ACC112 (cell line): ENCODE data around the gene JAML.

Experiments used
- H2AFZ ChIP-seq: fragments of 200-600 bp; sonication (generic); one replicate; pipeline ENCODE4 v1.6.0; 2017; ENCODE audit warnings: antibody characterized with exemption, low read length; ENCODE audit not compliant: unreplicated experiment
- H3K27ac ChIP-seq: fragments of 200-600 bp; sonication (generic); 2 replicates; pipeline ENCODE4 v1.5.1; 2014; ENCODE audit warnings: low read depth, mild to moderate bottlenecking, antibody characterized with exemption, low read length, moderate library complexity
- H3K27me3 ChIP-seq: fragments of 200-600 bp; sonication (generic); 2 replicates; pipeline ENCODE4 v1.6.1; 2014; ENCODE audit warnings: mild to moderate bottlenecking, antibody characterized with exemption, low read length, moderate library complexity, mixed read lengths; ENCODE audit not compliant: insufficient read depth
- H3K36me3 ChIP-seq: fragments of 200-600 bp; sonication (generic); 2 replicates; pipeline ENCODE4 v1.6.1; 2016; ENCODE audit warnings: mild to moderate bottlenecking, antibody characterized with exemption, low read length, moderate library complexity, mixed read lengths; ENCODE audit not compliant: insufficient read depth
- H3K4me1 ChIP-seq: fragments of 200-600 bp; sonication (generic); one replicate; pipeline ENCODE4 v1.6.1; 2016; ENCODE audit warnings: low read length, mixed read lengths; ENCODE audit not compliant: insufficient read depth, unreplicated experiment, control insufficient read depth
- H3K4me3 ChIP-seq: fragments of 200-600 bp; sonication (generic); 2 replicates; pipeline ENCODE4 v1.5.1; 2014; ENCODE audit warnings: mild to moderate bottlenecking, low read depth, low read length
- H3K79me2 ChIP-seq: fragments of 200-600 bp; sonication (generic); one replicate; pipeline ENCODE4 v1.6.0; 2016; ENCODE audit warnings: low read length; ENCODE audit not compliant: control insufficient read depth, unreplicated experiment, insufficient read depth

Gene JAML

DNA sequence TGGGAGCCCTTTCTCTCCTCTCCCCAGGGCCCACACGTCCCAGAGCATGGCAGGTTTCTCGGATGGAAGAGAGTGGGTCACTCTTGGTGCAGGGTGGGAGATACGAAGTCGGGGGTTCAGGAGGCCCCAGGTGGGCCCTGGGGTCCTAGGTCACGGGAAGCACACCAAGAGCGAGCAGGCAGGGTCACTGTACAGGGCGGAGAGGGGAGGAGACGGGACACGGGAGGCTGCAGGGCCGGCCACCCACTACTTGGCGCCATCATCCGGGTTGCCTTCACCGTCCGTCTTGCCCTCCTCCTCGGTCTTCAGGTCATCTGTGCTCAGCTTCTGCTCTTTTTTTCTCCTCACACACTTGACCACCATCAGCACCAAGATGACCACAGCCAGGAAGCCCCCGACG is 58.2 kb downstream of the JAML start:
- no peak overlapping the region for H2AFZ ChIP-seq
- H3K4me3 ChIP-seq, result no peak overlapping the region
- no peak overlapping the region for H3K27ac ChIP-seq
- no peaks in the 10 kb centered on the region for H3K36me3 ChIP-seq
- peaks cover 78% of the 10 kb centered on the region for H3K27me3 ChIP-seq
- H3K79me2 ChIP-seq, result no peaks in the 10 kb centered on the region
- H3K4me1 ChIP-seq, result no peaks in the 10 kb centered on the region

DNA sequence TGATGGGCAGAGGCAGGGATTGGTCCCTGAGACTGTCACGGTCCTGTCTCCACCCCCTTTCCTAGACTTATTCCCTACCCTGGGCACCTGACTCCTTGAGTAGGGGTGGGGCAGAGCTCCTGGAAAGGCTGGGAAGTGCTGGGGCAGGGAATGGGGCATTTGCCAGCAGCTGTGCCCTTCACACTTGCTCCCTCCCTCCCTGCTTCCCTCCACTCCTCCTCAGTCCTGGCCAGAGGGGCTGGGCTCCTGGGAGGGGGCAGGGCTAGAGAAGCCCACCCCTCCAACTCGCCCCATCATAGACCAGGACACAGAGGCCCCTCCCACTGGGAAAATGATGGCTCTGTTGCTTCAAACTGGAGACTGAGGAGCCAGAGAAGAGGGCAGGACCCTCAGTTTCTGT is 59.9 kb downstream of the JAML start:
- Histone ChIP-seq H3K4me1 (no peaks in the 10 kb centered on the region), H3K36me3 (no peaks in the 10 kb centered on the region), H3K27me3 (peaks cover 78% of the 10 kb centered on the region), H3K79me2 (no peaks in the 10 kb centered on the region), H2AFZ (no peak overlapping the region), H3K27ac (no peak overlapping the region), H3K4me3 (no peak overlapping the region)

DNA sequence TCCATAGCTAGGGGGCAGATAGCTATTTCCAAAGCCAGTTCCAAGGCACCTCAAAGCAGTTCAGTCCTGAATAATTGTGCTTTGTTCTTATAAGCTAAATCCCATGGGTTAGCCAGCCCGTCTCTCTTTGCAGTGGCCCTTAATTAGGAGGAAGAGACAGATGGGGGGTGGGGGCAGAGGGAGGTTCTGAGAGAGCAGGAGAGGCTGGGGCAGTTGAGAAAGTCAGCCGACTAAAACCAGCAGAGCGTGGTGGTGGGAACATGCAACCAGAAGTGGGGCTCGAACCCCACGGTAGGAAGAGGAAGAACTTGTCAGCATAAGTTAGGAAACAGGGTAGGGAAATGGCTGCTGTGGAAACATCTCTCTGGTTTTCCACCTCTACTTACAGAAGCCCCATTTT is 61.3 kb downstream of the JAML start:
- H3K27me3 ChIP-seq, result peaks cover 78% of the 10 kb centered on the region
- no peaks in the 10 kb centered on the region for H3K4me1 ChIP-seq
- H3K4me3 ChIP-seq, result no peak overlapping the region
- H3K79me2 ChIP-seq, result no peaks in the 10 kb centered on the region
- H3K36me3 ChIP-seq, result no peaks in the 10 kb centered on the region
- H3K27ac ChIP-seq, result no peak overlapping the region
- no peak overlapping the region for H2AFZ ChIP-seq

- Histone ChIP-seq H3K4me1 (no peaks in the 10 kb centered on the region), H3K27ac (no peak overlapping the region), H2AFZ (no peak overlapping the region), H3K36me3 (no peaks in the 10 kb centered on the region), H3K79me2 (no peaks in the 10 kb centered on the region), H3K27me3 (peaks cover 78% of the 10 kb centered on the region), H3K4me3 (no peak overlapping the region)
Measured at GRCh38 chr11:118162846-118163245, 62.0 kb downstream of the JAML start.

- peaks cover 78% of the 10 kb centered on the region for H3K27me3 ChIP-seq
Measured at GRCh38 chr11:118161786-118162185, 63.0 kb downstream of the JAML start.

DNA sequence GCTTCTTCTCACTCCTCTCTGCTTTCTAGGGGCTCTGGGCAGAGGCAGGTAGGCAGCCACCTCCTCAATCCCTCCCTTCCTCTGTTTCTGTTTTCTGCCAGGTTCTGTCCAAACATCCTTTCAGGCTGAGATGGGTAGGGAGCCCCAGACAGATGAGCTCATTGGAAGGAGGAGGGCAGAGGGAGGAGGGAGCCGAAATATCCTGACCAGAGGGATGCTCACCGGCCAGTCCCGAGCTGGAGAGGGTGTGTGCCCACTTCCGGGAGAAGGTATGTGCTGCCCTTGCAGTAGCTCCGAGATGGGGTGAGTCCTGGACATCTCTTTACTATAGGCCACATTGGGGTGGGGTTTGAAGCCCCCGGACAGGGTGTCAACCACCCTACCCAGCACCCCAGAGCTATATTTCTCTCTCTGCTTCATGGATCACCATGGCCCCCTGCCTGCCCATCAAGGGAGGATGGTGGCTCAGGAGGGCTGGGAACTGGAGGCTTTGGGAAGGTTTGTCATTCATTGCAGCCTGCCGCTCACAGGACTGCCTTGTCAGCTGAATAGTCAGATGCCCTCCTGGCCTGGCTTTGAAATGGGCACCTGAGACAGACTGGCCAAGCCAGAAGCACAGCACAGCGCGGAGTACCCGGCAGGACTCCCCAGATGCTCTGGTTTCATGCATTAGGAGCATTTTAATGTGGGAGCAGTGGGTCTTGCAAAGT is 67.5 kb downstream of the JAML start:
- no peaks in the 10 kb centered on the region for H3K36me3 ChIP-seq
- no peaks in the 10 kb centered on the region for H3K79me2 ChIP-seq
- H3K27ac ChIP-seq, result no peak overlapping the region
- H3K4me3 ChIP-seq, result no peak overlapping the region
- no peak overlapping the region for H2AFZ ChIP-seq
- H3K4me1 ChIP-seq, result no peaks in the 10 kb centered on the region
- peaks cover 98% of the 10 kb centered on the region for H3K27me3 ChIP-seq

More at GRCh38 chr11:118161786-118162185, 63.0 kb downstream of the JAML start:
- Histone ChIP-seq H3K36me3 (no peaks in the 10 kb centered on the region), H3K27ac (no peak overlapping the region), H2AFZ (no peak overlapping the region), H3K4me3 (no peak overlapping the region), H3K4me1 (no peaks in the 10 kb centered on the region), H3K79me2 (no peaks in the 10 kb centered on the region)

GRCh38 chr11:118156531-118157185 is 68.2 kb downstream of the JAML start:
- Histone ChIP-seq H3K36me3 (no peaks in the 10 kb centered on the region), H2AFZ (no peak overlapping the region), H3K4me3 (no peak overlapping the region), H3K79me2 (no peaks in the 10 kb centered on the region), H3K27ac (no peak overlapping the region), H3K4me1 (no peaks in the 10 kb centered on the region), H3K27me3 (peaks cover 98% of the 10 kb centered on the region)

GRCh38 chr11:118155776-118156530 is 68.9 kb downstream of the JAML start:
- Histone ChIP-seq H3K36me3 (no peaks in the 10 kb centered on the region), H2AFZ (no peak overlapping the region), H3K79me2 (no peaks in the 10 kb centered on the region), H3K27me3 (peaks cover 98% of the 10 kb centered on the region), H3K4me1 (no peaks in the 10 kb centered on the region), H3K4me3 (no peak overlapping the region), H3K27ac (no peak overlapping the region)

DNA sequence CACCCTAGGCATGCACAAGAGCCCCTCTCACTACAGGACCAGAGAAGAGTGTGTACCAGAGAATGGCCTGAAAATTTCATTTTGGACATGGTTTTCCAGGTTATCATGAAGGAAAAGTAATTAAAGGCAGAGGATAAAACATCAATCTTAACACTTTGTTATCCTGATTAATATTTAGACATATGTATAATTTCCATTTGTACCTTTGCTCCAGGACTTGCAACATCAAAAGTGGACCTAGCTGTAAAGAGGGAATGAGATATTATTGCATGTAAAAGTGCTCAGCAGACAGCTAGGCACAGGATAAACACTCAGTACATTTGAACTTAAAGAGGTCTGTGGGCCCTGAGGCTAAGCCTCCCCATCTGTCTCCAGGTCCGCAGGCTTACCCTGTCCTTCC is 70.2 kb downstream of the JAML start:
- no peaks in the 10 kb centered on the region for H3K79me2 ChIP-seq
- H3K4me3 ChIP-seq, result no peak overlapping the region
- H3K36me3 ChIP-seq, result no peaks in the 10 kb centered on the region
- H3K27ac ChIP-seq, result no peak overlapping the region
- H3K4me1 ChIP-seq, result no peaks in the 10 kb centered on the region
- peaks cover 99% of the 10 kb centered on the region for H3K27me3 ChIP-seq
- H2AFZ ChIP-seq, result no peak overlapping the region

DNA sequence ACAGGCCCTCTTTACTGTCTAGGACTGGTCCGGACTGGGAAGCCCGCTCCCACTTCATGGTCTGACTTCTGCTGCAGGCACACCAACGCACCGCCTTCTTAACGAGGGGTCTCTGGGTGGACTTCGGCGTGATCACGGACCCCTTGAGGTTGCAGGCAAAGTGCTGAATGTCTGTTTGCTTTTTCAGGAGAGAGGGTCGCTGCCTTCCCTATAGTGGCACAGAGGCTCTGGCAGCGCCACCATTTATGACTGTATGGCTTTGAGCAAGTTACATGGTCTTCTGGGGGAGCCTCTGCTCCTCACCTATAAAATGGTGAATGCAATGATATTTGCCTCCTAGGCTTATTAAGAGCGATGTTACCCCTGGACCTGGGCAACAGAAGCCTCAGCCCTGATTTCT is 70.8 kb downstream of the JAML start:
- Histone ChIP-seq H3K4me1 (no peaks in the 10 kb centered on the region), H2AFZ (no peak overlapping the region), H3K36me3 (no peaks in the 10 kb centered on the region), H3K27ac (no peak overlapping the region), H3K79me2 (no peaks in the 10 kb centered on the region), H3K4me3 (no peak overlapping the region), H3K27me3 (peaks cover 99% of the 10 kb centered on the region)
